ENCODE results near the gene ZNF8. TPM values are rescaled to one million over a fixed set of nuclear protein-coding genes. Genes with fewer than 3 reads are reported as not detected.
A peak's percentile ranks its signal among the peaks of the same experiment; 100 is the strongest.
"Not testable (repeated sequence)": the region's sequence is repeated elsewhere in the genome, so short reads cannot be mapped to it uniquely, and the experiment has no call there.

The ZNF8 gene
- total RNA-seq, 2 donors from 2014 or later, result 3.7 to 4.6 TPM

DNA sequence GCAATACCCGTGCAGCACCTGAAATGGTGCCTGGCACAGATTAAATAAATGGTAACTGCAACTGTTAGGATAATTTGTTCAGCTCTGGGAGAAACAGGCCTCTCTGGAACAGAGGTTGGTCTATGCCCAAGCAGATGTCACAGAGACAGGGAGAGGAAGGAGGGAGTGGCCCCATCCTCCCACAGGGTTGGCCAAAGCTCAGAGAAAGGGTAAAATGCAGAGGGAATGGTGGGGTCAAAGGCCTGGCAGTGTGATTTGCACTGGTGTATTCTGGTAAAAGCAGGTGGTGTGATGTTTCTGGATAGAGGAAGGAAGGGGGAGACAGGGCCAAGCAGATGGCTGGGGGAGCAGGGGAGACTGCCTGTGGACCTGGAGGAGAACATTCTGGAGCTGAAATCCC lies 57.5 kb downstream of the ZNF8 start:
- H3K27ac Mint-ChIP-seq, result no peak overlapping the region
- H3K27me3 Mint-ChIP-seq, result no peaks in the 10 kb centered on the region
- H3K4me3 Mint-ChIP-seq, result no peak overlapping the region
- no peaks in the 10 kb centered on the region for H3K4me1 Mint-ChIP-seq
- peaks cover 43% of the 10 kb centered on the region for H3K36me3 Mint-ChIP-seq (ENCODE audit: low read depth)
- ATAC-seq (replicated peaks), result no peak
- no peaks in the 10 kb centered on the region for H3K9me3 Mint-ChIP-seq

DNA sequence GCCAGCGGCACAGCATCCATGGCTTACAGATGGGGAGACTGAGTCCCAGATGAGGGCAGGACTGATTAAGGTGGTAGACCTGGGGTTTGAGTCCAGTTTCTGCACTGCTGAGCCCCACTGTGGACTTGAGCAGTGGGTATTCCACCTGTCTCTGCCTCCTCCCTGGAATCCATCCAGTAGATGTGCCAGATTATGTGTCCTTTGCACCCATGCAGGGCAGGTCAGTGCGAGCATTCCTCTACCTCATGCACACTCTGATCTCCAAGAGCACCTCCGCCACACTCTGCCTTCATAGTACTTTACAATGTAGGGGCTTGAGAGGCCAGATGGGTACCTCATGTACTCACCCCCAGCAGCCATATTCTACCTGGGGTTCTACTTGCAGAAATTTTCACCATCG lies 58.1 kb downstream of the ZNF8 start:
- no peak for ATAC-seq (replicated peaks)
- peaks cover 46% of the 10 kb centered on the region for H3K36me3 Mint-ChIP-seq (ENCODE audit: low read depth)

DNA sequence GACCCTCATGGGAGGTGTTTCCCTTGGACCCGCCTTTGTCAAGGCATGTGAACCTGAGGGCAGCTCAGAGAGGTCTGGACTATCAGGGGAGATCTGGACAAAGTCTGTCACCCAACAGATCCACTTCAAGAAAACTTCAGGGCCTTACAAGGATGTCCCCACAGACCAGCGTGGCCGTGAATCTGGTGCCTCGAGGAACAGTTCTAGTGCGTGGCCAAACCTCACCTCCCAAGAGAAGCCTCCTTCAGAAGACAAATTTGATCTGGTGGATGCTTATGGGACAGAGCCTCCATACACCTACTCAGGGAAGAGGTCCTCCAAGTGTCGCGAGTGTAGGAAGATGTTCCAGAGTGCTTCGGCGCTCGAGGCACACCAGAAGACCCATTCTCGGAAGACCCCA lies 59.6 kb downstream of the ZNF8 start:
- no peak overlapping the region for H3K27ac Mint-ChIP-seq
- no peaks in the 10 kb centered on the region for H3K9me3 Mint-ChIP-seq
- no peaks in the 10 kb centered on the region for H3K27me3 Mint-ChIP-seq
- ATAC-seq (replicated peaks), result no peak
- H3K4me3 Mint-ChIP-seq, result no peak overlapping the region
- peaks cover 46% of the 10 kb centered on the region for H3K36me3 Mint-ChIP-seq (ENCODE audit: low read depth)
- no peaks in the 10 kb centered on the region for H3K4me1 Mint-ChIP-seq

More for the DNA sequence above, 58.1 kb downstream of the ZNF8 start:
- no peaks in the 10 kb centered on the region for H3K27me3 Mint-ChIP-seq
- no peak overlapping the region for H3K27ac Mint-ChIP-seq
- H3K4me3 Mint-ChIP-seq, result no peak overlapping the region
- H3K9me3 Mint-ChIP-seq, result no peaks in the 10 kb centered on the region
- no peaks in the 10 kb centered on the region for H3K4me1 Mint-ChIP-seq

DNA sequence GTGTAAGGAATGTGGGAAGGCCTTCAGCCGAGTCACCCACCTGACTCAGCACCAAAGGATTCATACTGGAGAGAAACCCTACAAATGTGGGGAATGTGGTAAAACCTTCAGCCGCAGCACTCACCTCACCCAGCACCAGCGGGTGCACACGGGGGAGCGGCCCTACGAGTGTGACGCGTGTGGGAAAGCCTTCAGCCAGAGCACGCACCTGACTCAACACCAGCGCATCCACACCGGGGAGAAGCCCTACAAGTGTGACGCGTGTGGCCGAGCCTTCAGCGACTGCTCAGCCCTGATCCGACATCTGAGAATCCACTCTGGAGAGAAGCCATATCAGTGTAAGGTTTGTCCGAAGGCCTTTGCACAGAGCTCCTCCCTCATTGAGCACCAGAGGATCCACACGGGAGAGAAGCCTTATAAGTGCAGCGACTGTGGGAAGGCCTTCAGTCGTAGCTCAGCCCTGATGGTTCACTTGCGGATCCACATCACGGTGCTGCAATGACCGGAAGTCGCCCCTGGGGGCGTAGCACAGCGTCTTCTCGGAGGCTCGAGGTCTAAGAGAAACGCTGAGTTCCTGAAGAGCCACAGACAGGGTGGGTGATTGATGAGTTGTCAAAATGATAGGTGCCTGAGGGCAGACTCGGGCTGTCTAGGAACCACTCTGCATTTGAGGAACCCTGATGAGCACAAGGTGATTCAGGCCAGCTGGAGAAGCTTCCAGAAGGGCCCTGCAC lies 60.2 kb downstream of the ZNF8 start:
- H3K27ac Mint-ChIP-seq, result no peak overlapping the region
- ATAC-seq (replicated peaks), result no peak
- peaks cover 46% of the 10 kb centered on the region for H3K36me3 Mint-ChIP-seq (ENCODE audit: low read depth)

DNA sequence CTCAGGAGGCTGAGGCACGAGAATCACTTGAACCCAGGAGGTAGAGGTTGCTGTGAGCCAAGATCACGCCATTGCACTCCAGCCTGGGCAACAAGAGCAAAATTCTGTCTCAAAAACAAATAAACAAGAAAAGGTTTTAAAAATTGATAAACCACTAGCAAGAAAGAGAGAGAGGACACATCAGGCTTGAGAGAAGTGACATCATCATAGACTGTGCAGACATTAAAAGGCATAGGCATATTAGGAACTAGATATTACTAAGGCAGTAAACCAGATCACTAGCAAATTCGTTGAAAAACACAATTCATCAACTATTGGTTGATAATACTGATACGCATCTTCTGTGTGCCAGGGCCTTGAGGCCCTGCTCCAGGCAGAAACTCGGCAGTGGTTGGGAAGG lies 66.8 kb downstream of the ZNF8 start:
- no peak for ATAC-seq (replicated peaks)
- Mint-ChIP-seq H3K4me1 (peaks cover 6% of the 10 kb centered on the region), H3K36me3 (ENCODE audit: low read depth) (peaks cover 9% of the 10 kb centered on the region), H3K4me3 (peak overlapping the region; percentile 90), H3K27ac (peak overlapping the region; percentile 27), H3K9me3 (no peaks in the 10 kb centered on the region), H3K27me3 (no peaks in the 10 kb centered on the region)

More for the DNA sequence above, 60.2 kb downstream of the ZNF8 start:
- Mint-ChIP-seq H3K27me3 (no peaks in the 10 kb centered on the region), H3K4me3 (no peak overlapping the region), H3K4me1 (no peaks in the 10 kb centered on the region), H3K9me3 (no peaks in the 10 kb centered on the region)

DNA sequence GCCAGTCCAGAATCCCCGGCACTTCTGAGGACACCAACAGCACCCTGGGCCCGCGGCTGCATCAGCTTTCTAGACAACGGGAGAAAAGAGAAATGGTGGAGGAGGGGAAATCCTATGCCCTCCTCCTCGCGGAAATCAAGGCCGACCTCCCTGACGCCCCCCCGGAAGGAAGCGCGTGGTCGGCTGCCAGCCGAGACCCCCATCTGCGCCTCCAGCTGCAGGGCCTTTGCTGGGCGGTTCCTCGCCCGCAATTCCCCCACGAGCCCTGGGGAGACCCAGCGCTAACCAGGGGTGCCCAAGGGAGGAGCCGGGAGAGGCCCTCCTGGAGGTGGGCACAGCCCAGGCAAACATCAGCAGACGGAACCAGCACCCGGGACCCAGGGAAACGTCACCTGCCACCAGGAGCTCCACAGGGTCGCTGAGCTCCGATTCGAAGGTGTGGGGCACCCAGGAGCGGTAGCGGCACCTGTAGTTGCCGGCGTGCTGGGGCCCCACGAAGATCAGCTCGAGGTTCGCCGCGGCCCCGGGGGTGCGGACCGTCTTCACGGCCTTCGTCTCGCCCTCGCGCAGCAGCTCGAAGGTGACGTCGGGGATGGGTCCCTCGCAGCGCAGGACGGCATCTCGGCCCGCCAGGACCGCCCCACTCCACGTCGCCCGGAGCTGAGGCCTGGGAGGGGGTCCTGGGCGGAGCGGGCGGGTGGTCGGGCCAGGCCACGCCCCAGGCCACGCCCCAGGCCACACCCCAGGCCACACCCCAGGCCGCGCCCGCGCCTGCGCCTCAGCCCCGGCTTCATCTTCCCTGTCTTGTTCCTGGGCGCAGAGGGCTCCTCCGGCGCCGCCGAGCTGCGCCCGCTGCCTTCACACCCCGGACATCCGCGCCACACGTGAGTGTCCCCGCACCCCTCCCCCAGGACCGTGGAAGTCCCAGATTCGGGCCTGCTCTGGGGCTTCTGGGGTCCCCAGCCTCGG lies 68.5 kb downstream of the ZNF8 start:
- ATAC-seq (replicated peaks), result peak; percentile 98
- Mint-ChIP-seq H3K4me3 (peak overlapping the region; percentile 90), H3K27ac (peak overlapping the region; percentile 80), H3K27me3 (no peaks in the 10 kb centered on the region), H3K4me1 (peaks cover 6% of the 10 kb centered on the region), H3K9me3 (no peaks in the 10 kb centered on the region), H3K36me3 (ENCODE audit: low read depth) (no peaks in the 10 kb centered on the region)

DNA sequence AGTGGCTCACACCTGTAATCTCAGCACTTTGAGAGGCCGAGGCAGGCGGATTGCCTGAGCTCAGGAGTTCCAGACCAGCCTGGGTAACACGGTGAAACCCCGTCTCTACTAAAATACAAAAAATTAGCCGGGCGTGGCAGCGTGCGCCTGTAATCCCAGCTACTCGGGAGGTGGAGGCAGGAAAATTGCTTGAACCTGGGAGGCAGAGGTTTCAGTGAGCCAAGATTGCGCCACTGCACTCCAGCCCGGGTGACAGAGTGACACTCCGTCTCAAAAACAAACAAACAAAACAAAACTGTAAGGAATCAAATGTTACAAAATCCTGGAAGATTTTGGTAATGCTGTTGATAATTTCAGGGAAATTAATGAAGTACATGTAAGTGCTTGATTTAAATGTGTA lies 69.3 kb downstream of the ZNF8 start:
- peak; percentile 6 for ATAC-seq (replicated peaks)
- peaks cover 10% of the 10 kb centered on the region for H3K4me1 Mint-ChIP-seq
- H3K9me3 Mint-ChIP-seq; H3K27me3 Mint-ChIP-seq; H3K36me3 Mint-ChIP-seq (ENCODE audit: low read depth): not testable (repeated sequence)
- peak overlapping the region; percentile 80 for H3K27ac Mint-ChIP-seq
- peak overlapping the region; percentile 90 for H3K4me3 Mint-ChIP-seq

DNA sequence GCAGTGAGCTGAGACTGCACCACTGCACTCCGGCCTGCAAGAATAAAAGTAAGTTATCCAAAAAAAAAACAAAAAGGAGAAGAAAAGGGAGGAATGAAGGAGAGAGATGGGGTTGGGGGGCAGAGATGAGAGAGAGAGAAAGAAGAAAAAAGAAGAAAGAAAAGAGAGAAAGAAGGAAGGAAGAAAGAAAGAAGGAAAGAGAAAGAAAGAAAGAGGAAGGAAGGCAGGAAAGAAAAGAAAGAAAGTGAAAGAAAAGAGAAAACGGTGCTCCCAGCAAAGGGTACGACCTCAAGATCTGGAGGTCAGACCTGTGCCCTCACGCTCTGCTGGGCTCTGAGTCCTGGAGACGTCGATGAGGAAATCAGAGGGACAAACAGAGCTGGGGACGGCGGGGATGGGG lies 70.8 kb downstream of the ZNF8 start:
- ATAC-seq (replicated peaks), result no peak
- Mint-ChIP-seq H3K27ac (no peak overlapping the region), H3K36me3 (ENCODE audit: low read depth) (no peaks in the 10 kb centered on the region), H3K4me3 (peak overlapping the region; percentile 20), H3K9me3 (no peaks in the 10 kb centered on the region), H3K4me1 (peaks cover 10% of the 10 kb centered on the region), H3K27me3 (no peaks in the 10 kb centered on the region)

DNA sequence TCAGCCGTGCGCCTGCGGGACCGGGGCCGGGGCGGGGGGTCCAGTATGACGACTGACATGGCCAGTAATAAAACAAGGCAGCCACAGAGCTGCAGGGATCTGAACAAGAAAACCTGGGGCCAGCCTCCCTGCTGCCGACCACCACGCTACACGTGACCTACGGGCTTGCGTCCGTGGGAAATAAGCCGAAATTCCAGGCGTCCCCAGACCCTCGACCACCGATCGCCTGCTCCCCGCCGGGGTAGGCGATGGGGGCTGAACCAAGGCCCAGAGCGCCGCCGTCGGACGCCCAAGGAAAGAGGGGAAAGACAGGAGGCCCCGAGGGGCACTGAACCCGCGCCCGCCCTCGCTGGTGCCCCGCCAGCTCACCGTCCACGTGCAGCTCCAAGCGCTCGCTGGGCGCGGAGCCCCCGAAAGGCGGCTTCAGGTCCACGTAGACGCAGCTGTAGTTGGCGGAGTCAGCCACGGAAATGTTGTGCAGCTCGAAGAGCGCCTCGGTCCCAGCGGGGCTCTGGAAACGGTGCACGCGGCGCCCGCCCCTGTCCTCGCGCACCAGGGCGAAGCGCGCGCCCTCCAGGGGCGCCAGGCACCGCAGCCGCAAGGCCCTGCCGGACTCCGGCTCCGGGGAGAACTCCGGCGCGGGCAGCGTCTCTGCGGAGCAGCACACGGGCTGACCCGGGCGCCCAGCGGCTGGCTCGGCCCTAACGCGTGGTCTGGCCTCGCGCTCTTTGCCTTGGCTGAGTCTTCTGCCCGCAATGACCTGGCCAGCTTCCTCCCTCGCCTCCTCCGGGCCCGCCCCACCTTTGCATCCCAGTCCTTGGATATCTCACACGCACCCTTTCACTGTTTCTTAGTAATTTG lies 71.5 kb downstream of the ZNF8 start:
- Mint-ChIP-seq H3K27me3 (no peaks in the 10 kb centered on the region), H3K27ac (no peak overlapping the region), H3K36me3 (ENCODE audit: low read depth) (no peaks in the 10 kb centered on the region), H3K4me1 (peaks cover 10% of the 10 kb centered on the region), H3K4me3 (peak overlapping the region; percentile 20), H3K9me3 (no peaks in the 10 kb centered on the region)
- ATAC-seq (replicated peaks), result no peak

DNA sequence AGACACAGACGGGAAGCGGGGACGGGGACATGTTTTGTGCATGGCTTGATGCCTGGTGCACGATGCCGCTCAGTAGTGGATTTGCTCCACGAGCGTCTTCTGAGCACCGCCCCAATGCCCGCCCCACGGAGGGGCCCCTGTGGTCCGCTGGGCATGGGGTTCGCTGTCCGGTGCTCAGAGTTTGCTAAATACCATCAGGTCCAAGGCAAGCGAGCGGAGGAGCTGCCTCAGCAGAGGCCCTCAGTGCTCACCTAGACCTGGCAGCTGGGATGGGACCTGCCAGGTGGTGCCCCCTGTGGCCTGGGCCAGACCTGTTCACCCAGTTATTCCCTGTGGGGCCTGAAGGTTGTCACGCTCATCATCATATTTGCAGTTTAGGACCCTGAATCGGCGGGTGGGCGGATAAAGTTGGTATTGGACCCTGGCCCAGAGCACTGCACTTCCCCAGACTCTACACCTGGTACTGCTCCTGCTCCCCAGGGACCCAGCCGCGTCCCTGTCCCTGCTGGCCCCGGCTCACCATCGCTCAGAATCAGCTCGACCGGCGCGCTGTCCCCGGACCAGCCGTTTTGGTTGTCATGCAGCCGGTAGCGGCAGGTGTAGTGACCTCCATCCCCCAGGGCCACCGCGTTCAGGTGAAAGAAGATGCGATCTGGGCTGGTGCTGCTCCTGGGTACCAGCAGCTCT lies 72.3 kb downstream of the ZNF8 start:
- no peak for ATAC-seq (replicated peaks)
- no peak overlapping the region for H3K27ac Mint-ChIP-seq
- no peak overlapping the region for H3K4me3 Mint-ChIP-seq
- peaks cover 5% of the 10 kb centered on the region for H3K4me1 Mint-ChIP-seq
- H3K27me3 Mint-ChIP-seq, result no peaks in the 10 kb centered on the region
- no peaks in the 10 kb centered on the region for H3K36me3 Mint-ChIP-seq (ENCODE audit: low read depth)
- H3K9me3 Mint-ChIP-seq, result no peaks in the 10 kb centered on the region

DNA sequence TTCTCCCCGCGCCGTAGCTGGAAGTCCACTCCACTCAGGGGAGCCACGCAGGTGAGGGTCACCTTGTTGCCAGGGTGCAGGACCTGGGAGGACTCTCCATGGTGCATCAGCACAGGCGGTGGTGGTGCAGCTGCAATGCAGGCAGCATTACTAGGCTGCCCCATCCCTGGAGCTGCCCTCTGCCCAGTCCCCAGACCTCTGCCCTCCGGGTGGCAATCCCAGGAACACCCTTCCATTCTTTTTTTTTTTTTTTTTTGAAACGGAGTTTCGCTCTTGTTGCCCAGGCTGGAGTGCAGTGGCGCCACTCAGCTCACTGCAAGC lies 72.8 kb downstream of the ZNF8 start:
- Mint-ChIP-seq H3K4me1 (peaks cover 4% of the 10 kb centered on the region), H3K27ac (no peak overlapping the region), H3K9me3 (no peaks in the 10 kb centered on the region), H3K36me3 (ENCODE audit: low read depth) (no peaks in the 10 kb centered on the region), H3K27me3 (no peaks in the 10 kb centered on the region), H3K4me3 (no peak overlapping the region)
- no peak for ATAC-seq (replicated peaks)

DNA sequence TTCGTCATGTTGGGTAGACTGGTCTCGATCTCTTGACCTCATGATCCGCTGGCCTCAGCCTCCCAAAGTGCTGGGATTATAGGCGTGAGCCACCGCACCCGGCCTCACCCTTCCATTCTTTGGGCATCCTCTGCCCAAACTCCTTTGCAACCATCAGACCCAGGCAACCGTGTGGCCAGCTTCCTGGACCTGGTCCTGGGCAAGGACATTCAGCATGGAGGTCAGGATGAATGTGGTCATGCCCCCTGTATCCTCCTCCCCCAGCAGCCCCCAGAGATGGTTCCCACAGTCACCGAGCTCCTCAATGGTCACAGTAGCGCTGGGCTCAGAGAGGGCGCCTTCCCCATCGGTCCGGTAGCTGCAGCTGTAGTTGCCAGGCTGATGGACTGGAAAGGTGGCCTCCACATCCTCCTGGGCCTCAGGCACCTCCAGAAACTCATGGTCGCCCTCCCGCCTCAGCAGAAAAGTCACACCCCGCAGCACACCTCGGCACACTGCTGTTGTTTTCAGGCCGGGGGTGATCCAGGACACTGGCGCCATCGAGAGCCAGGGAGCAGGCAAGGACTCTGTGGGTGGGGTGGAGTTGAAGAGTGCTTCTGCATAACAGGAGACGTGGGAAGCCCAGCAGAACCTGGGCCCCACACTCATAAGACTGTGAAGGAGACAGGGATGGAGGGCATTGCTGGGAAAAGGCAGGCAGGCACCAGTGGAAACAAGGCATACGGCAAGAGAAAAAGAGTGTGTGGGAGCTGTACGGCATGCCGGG lies 73.4 kb downstream of the ZNF8 start:
- Mint-ChIP-seq H3K27ac (no peak overlapping the region), H3K4me3 (no peak overlapping the region), H3K36me3 (ENCODE audit: low read depth) (no peaks in the 10 kb centered on the region), H3K4me1 (peaks cover 4% of the 10 kb centered on the region), H3K9me3 (no peaks in the 10 kb centered on the region), H3K27me3 (no peaks in the 10 kb centered on the region)
- no peak for ATAC-seq (replicated peaks)
